Measurements from ENCODE around the gene NPHP4.

NPHP4 gene

GRCh38 chr1:5906966-5907365 lies 85.3 kb downstream of the NPHP4 start:
- no peak for TF ChIP-seq CTCF (conservative IDR thresholded peaks at IDR 0.05; ENCODE audit: low read depth, low read length)
- no peak overlapping the region for H3K4me3 ChIP-seq (ENCODE audit: low read depth, low read length)
- DNase-seq (ENCODE audit: low read depth), result no peak

- no peak overlapping the region for H3K4me3 ChIP-seq (ENCODE audit: low read depth, low read length)
- no peak for DNase-seq (ENCODE audit: low read depth)
- TF ChIP-seq CTCF (conservative IDR thresholded peaks at IDR 0.05; ENCODE audit: low read depth, low read length), result no peak
Observed at GRCh38 chr1:5906116-5906515, 86.1 kb downstream of the NPHP4 start.

GRCh38 chr1:5905436-5905835 lies 86.8 kb downstream of the NPHP4 start:
- H3K4me3 ChIP-seq (ENCODE audit: low read depth, low read length), result no peak overlapping the region
- no peak for DNase-seq (ENCODE audit: low read depth)
- no peak for TF ChIP-seq CTCF (conservative IDR thresholded peaks at IDR 0.05; ENCODE audit: low read depth, low read length)

GRCh38 chr1:5904551-5904950 lies 87.7 kb downstream of the NPHP4 start:
- no peak overlapping the region for H3K4me3 ChIP-seq (ENCODE audit: low read depth, low read length)
- TF ChIP-seq CTCF (conservative IDR thresholded peaks at IDR 0.05; ENCODE audit: low read depth, low read length), result no peak
- DNase-seq (ENCODE audit: low read depth), result no peak

GRCh38 chr1:5903680-5904079 lies 88.5 kb downstream of the NPHP4 start:
- no peak overlapping the region for H3K4me3 ChIP-seq (ENCODE audit: low read depth, low read length)
- no peak for DNase-seq (ENCODE audit: low read depth)
- TF ChIP-seq CTCF (conservative IDR thresholded peaks at IDR 0.05; ENCODE audit: low read depth, low read length), result no peak

GRCh38 chr1:5903031-5903430 lies 89.2 kb downstream of the NPHP4 start:
- no peak overlapping the region for H3K4me3 ChIP-seq (ENCODE audit: low read depth, low read length)
- no peak for TF ChIP-seq CTCF (conservative IDR thresholded peaks at IDR 0.05; ENCODE audit: low read depth, low read length)
- DNase-seq (ENCODE audit: low read depth), result no peak

- no peak for DNase-seq (ENCODE audit: low read depth)
- no peak for TF ChIP-seq CTCF (conservative IDR thresholded peaks at IDR 0.05; ENCODE audit: low read depth, low read length)
- H3K4me3 ChIP-seq (ENCODE audit: low read depth, low read length), result no peak overlapping the region
Observed at GRCh38 chr1:5901841-5902240, 90.4 kb downstream of the NPHP4 start.
